ENCODE results near the gene ICOS.

GRCh38 chr2:203889542-203889941, 47.0 kb upstream of the ICOS start:
- TF ChIP-seq EZH2phosphoT487 (IDR thresholded peaks at IDR 0.05; ENCODE audit: borderline replicate concordance, low read depth), result no peak
- no peak for TF ChIP-seq JUND (IDR thresholded peaks at IDR 0.05)
- TF ChIP-seq FOXJ3 (CRISPR knock-in tag; IDR thresholded peaks at IDR 0.05), result no peak
- TF ChIP-seq TAF1 (IDR thresholded peaks at IDR 0.05; ENCODE audit: borderline replicate concordance, low read depth, low read length), result no peak
- no peak for TF ChIP-seq ZBTB33 (IDR thresholded peaks at IDR 0.05; ENCODE audit: borderline replicate concordance, low read depth)
- no peak for TF ChIP-seq CTCF (IDR thresholded peaks at IDR 0.05)
- TF ChIP-seq EP300 (IDR thresholded peaks at IDR 0.05; ENCODE audit: borderline replicate concordance in 1 of 2, low read depth in 1 of 2, low read length in 1 of 2), result no peak
- TF ChIP-seq CHD2 (IDR thresholded peaks at IDR 0.05; ENCODE audit: low read length, partially characterized antibody), result no peak
